OCI-LY3 (cell line): Measurements from ENCODE around the gene CAMK2A.

Source experiments
- H2AFZ ChIP-seq: fragments of 200-600, 300-600 bp; shearing (Covaris generic); 2 replicates; pipeline ENCODE4 v1.6.0; 2014; ENCODE audit warnings: antibody characterized with exemption, low read depth, low read length
- H3K27ac ChIP-seq: fragments of 200-600, 300-600 bp; sonication (generic); 2 replicates; pipeline ENCODE4 v1.5.1; 2014; ENCODE audit warnings: mild to moderate bottlenecking, low read length, moderate library complexity, mixed read lengths
- H3K27me3 ChIP-seq: fragments of 200-600, 300-600 bp; sonication (generic); 2 replicates; pipeline ENCODE4 v1.6.1; 2014; ENCODE audit warnings: low read depth, low read length, mixed read lengths
- H3K36me3 ChIP-seq: fragments of 200-600, 300-600 bp; sonication (generic); replicated peaks from 2 replicates; pipeline ENCODE3; 2014; ENCODE audit warnings: low read depth, low read length, mixed read lengths
- H3K4me1 ChIP-seq: fragments of 300-600, 200-600 bp; sonication (generic); 2 replicates; pipeline ENCODE4 v1.6.1; 2014; ENCODE audit warnings: low read length, mixed read lengths
- H3K4me2 ChIP-seq: fragments of 200-600, 300-600 bp; sonication (generic); 2 replicates; pipeline ENCODE4 v1.6.1; 2014; ENCODE audit warnings: low read length, mixed read lengths
- H3K4me3 ChIP-seq: fragments of 300-600, 200-600 bp; sonication (generic); 2 replicates; pipeline ENCODE4 v1.5.1; 2014; ENCODE audit warnings: antibody characterized with exemption, mild to moderate bottlenecking, low read length, moderate library complexity
- H3K79me2 ChIP-seq: fragments of 300-600, 200-600 bp; shearing (Covaris generic); 2 replicates; pipeline ENCODE4 v1.6.1; 2014; ENCODE audit warnings: mild to moderate bottlenecking, low read length, mixed read lengths
- H3K9ac ChIP-seq: fragments of 300-600, 200-600 bp; shearing (Covaris generic); 2 replicates; pipeline ENCODE4 v1.6.0; 2014; ENCODE audit warnings: mild to moderate bottlenecking, low read length, moderate library complexity
- H3K9me3 ChIP-seq: fragments of 200-600, 300-600 bp; shearing (Covaris generic); 2 replicates; pipeline ENCODE4 v1.6.1; 2014; ENCODE audit warnings: low read length, mixed read lengths; ENCODE audit not compliant: insufficient read depth
- H4K20me1 ChIP-seq: fragments of 200-600, 300-600 bp; sonication (generic); 2 replicates; pipeline ENCODE4 v1.6.1; 2016; ENCODE audit warnings: low read length, mixed read lengths; ENCODE audit not compliant: insufficient read depth
- EZH2phosphoT487 ChIP-seq: fragments of 200-600 bp; shearing (Covaris generic); IDR thresholded peaks from 2 replicates; pipeline ENCODE4 v1.6.1; 2018; ENCODE audit warnings: antibody characterized with exemption, mixed run types, low read depth
- TF ChIP-seq, protein P1 (sequence below): fragments of 200-600, 300-600 bp; sonication (generic); IDR thresholded peaks from 2 replicates; pipeline ENCODE4 v1.5.1; 2014; ENCODE audit warnings: antibody characterized with exemption, low read length, low read depth

Gene CAMK2A

DNA sequence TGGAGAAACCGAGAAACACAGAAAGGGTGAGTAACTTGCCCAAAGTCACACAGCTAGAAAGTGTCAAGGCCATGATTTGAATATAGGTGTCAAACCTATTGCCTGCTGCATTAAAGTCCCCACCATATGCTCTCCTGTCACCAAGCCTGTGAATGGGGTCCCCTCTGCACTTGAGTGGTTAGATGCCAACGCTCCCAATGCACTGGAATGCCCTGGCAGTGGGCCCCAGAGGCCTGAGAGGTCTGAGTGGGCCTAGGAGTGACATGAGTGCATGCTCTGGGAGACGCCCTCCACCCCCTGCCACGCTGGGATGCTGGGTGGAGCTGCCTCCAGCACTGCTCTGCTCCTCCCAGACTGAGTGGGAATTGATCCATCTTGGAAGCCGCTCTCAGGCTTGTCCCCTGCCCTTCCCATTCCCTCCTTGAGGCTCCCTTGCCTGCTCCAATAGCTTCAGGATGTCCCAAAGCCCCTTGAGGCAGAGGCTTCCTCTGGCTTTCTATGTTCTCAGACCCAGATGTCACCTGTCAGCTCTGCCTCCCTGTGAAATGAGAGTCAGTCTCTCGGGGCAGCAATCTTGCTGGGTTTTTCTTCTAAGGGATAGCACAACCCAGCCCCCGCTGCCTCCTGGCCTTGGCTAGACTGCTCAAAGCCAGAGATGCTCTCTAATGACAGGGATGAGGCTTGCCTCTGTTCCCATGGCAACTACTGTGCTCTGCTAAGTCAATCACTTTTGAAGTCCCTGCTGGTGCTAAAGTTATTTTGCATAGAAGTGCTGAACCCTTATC is 19.7 kb upstream of the CAMK2A start:
- Histone ChIP-seq H2AFZ (no peak overlapping the region), H3K79me2 (no peaks in the 10 kb centered on the region), H3K27me3 (peaks cover 5% of the 10 kb centered on the region; the same call in 1 of the 2 replicates), H3K4me1 (no peaks in the 10 kb centered on the region), H3K9me3 (no peaks in the 10 kb centered on the region), H3K4me2 (no peak overlapping the region), H3K9ac (no peak overlapping the region), H3K36me3 (no peaks in the 10 kb centered on the region), H3K4me3 (no peak overlapping the region), H4K20me1 (no peaks in the 10 kb centered on the region), H3K27ac (no peak overlapping the region)
- TF ChIP-seq, protein P1, sequence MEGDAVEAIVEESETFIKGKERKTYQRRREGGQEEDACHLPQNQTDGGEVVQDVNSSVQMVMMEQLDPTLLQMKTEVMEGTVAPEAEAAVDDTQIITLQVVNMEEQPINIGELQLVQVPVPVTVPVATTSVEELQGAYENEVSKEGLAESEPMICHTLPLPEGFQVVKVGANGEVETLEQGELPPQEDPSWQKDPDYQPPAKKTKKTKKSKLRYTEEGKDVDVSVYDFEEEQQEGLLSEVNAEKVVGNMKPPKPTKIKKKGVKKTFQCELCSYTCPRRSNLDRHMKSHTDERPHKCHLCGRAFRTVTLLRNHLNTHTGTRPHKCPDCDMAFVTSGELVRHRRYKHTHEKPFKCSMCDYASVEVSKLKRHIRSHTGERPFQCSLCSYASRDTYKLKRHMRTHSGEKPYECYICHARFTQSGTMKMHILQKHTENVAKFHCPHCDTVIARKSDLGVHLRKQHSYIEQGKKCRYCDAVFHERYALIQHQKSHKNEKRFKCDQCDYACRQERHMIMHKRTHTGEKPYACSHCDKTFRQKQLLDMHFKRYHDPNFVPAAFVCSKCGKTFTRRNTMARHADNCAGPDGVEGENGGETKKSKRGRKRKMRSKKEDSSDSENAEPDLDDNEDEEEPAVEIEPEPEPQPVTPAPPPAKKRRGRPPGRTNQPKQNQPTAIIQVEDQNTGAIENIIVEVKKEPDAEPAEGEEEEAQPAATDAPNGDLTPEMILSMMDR: no peak
- TF ChIP-seq EZH2phosphoT487: no peak

DNA sequence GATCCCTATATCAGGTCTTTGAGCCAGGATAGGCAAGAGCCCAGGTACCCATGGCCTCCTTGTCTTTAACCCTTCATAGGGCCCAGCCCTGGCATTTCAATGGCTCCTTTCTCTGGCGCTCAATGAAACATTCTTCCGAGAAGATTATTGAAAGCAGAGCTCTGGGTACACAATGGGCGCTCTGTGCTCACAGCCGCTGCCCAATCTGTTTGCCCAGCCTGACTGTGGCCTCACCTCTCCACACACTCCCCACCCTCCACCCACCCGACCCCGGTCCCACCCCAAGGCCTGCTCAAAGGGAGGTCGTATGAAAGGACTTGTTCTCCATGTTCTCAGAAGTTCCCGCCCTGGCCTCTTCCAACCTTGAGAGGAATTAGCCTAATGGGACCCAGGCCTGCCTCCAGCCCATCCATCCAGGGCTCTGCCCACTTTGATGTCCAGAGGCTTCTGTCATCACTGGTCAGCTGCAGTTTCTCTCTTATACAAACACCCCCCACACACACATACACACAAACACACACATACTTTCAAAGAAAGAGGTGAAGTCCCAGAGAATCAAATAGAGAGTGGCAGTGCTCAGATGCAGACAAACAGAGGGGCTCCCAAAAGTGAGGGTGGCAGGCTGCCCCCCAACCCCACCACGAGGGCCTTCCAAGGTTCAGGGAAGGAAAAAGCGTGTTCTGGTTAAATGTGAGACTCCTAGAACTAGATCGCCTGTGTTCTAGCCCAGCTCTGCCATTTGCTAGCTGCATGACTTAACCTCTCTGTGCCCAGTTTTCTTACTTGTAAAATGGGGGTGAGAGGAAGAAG is 18.2 kb upstream of the CAMK2A start:
- no peak overlapping the region for H3K9ac ChIP-seq

DNA sequence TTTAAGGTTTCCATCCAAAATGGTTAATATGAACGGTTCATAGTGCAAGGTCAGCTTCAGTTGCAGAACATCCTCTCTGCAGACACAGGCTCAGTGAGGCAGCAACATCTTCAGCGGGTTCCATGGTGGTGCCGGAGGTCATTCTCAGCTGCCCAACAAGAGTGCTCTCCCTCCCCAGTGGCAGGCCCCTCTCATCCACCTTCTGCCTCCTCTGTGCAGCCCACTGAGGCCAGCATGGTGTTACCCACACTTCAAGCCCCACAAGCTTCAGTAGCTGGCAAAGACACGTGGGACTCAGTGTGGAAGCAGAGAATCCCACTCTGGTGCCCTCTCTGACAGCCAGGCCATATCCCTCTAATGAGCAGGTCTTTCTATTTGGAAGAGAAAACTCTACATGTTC is 17.2 kb upstream of the CAMK2A start:
- TF ChIP-seq, protein P1: no peak
- no peak for TF ChIP-seq EZH2phosphoT487
- no peaks in the 10 kb centered on the region for H3K36me3 ChIP-seq
- H3K4me3 ChIP-seq: no peak overlapping the region
- no peak overlapping the region for H2AFZ ChIP-seq
- H3K27ac ChIP-seq: no peak overlapping the region
- H4K20me1 ChIP-seq: no peaks in the 10 kb centered on the region
- H3K27me3 ChIP-seq: peaks cover 5% of the 10 kb centered on the region; the same call in 1 of the 2 replicates
- no peak overlapping the region for H3K9ac ChIP-seq
- no peaks in the 10 kb centered on the region for H3K9me3 ChIP-seq
- no peak overlapping the region for H3K4me2 ChIP-seq
- no peaks in the 10 kb centered on the region for H3K4me1 ChIP-seq
- no peaks in the 10 kb centered on the region for H3K79me2 ChIP-seq

More for the DNA sequence above, 18.2 kb upstream of the CAMK2A start:
- Histone ChIP-seq H3K27ac (no peak overlapping the region), H3K27me3 (peaks cover 5% of the 10 kb centered on the region; the same call in 1 of the 2 replicates), H3K4me3 (no peak overlapping the region), H3K79me2 (no peaks in the 10 kb centered on the region), H3K4me2 (no peak overlapping the region), H3K36me3 (no peaks in the 10 kb centered on the region), H4K20me1 (no peaks in the 10 kb centered on the region), H3K9me3 (no peaks in the 10 kb centered on the region), H2AFZ (no peak overlapping the region), H3K4me1 (no peaks in the 10 kb centered on the region)
- TF ChIP-seq EZH2phosphoT487: no peak
- TF ChIP-seq, protein P1: no peak

DNA sequence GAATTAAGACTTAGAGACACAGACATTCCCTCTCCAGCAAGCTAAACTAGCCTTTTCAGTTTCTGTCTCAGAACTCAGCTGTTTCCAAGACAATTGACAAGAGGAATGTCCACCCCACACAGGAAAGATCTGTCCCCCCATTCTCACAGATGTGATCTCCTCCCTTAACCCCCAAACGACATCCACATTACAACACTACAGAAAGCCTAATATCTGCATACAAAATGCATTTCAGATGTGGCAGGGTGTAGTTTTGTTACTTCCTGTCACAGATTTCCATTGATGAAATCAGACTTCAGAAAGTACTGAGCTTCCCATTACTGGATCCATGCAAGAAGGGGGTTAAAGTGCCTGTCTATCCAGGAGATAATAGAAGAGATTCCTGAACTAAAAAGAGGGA is 16.0 kb upstream of the CAMK2A start:
- H3K4me3 ChIP-seq: no peak overlapping the region
- no peak overlapping the region for H3K4me2 ChIP-seq
- no peaks in the 10 kb centered on the region for H3K36me3 ChIP-seq
- no peaks in the 10 kb centered on the region for H3K4me1 ChIP-seq
- no peak for TF ChIP-seq EZH2phosphoT487
- TF ChIP-seq, protein P1: no peak
- H2AFZ ChIP-seq: no peak overlapping the region
- H4K20me1 ChIP-seq: no peaks in the 10 kb centered on the region
- H3K9ac ChIP-seq: no peak overlapping the region
- peaks cover 2% of the 10 kb centered on the region; the same call in 1 of the 2 replicates for H3K27me3 ChIP-seq
- no peaks in the 10 kb centered on the region for H3K9me3 ChIP-seq
- no peaks in the 10 kb centered on the region for H3K79me2 ChIP-seq
- H3K27ac ChIP-seq: no peak overlapping the region
